SK-N-SH treated with all-trans-retinoic acid at 6 μM for 48 hours (cell line): ENCODE measurements around the gene RRAGD.

Experiments
- ATAC-seq: fragments of 200-7000 bp; cut with Tn5 transposase; 3 replicates; pipeline ENCODE4 v1.9.1; 2020; ENCODE audit warnings: mild to moderate bottlenecking, moderate library complexity
- BACH2 ChIP-seq: fragments of 250-450 bp; sonication (Bioruptor Pico); IDR thresholded peaks from 2 replicates; pipeline ENCODE4 v1.9.0; 2021; ENCODE audit warnings: mild to moderate bottlenecking, borderline replicate concordance
- CREB5 ChIP-seq: fragments of 250-450 bp; sonication (Bioruptor Pico); IDR thresholded peaks from 2 replicates; pipeline ENCODE4 v1.5.1; 2020; ENCODE audit warnings: low read depth, mild to moderate bottlenecking, moderate library complexity
- CSDC2 ChIP-seq: fragments of 250-450 bp; sonication (Bioruptor Pico); IDR thresholded peaks from 2 replicates; pipeline ENCODE4 v1.5.0; 2020; ENCODE audit warnings: mild to moderate bottlenecking, moderate library complexity
- CSRNP3 ChIP-seq: fragments of 250-450 bp; sonication (Bioruptor Pico); IDR thresholded peaks from 2 replicates; pipeline ENCODE4 v1.5.1; 2021; ENCODE audit warnings: mild to moderate bottlenecking, moderate library complexity
- ESRRG ChIP-seq: fragments of 250-450 bp; sonication (Bioruptor Pico); IDR thresholded peaks from 2 replicates; pipeline ENCODE4 v1.6.1; 2021; ENCODE audit warnings: mild to moderate bottlenecking
- GLIS3 ChIP-seq: fragments of 250-450 bp; sonication (Bioruptor Pico); IDR thresholded peaks from 2 replicates; pipeline ENCODE4 v1.5.0; 2020; ENCODE audit warnings: mild to moderate bottlenecking, moderate library complexity
- ISL1 ChIP-seq: fragments of 250-450 bp; sonication (Bioruptor Pico); IDR thresholded peaks from 2 replicates; pipeline ENCODE4 v2.1.2; 2022; ENCODE audit warnings: mild to moderate bottlenecking, moderate library complexity
- OSR1 ChIP-seq: fragments of 250-450 bp; sonication (Bioruptor Pico); IDR thresholded peaks from 2 replicates; pipeline ENCODE4 v1.8.0; 2022; ENCODE audit warnings: moderate library complexity, mild to moderate bottlenecking, inconsistent platforms
- PATZ1 ChIP-seq: fragments of 250-450 bp; sonication (Bioruptor Pico); IDR thresholded peaks from 2 replicates; pipeline ENCODE4 v1.8.0; 2020; ENCODE audit warnings: mild to moderate bottlenecking, moderate library complexity, borderline replicate concordance
- POU6F1 ChIP-seq: fragments of 250-450 bp; sonication (Bioruptor Pico); IDR thresholded peaks from 2 replicates; pipeline ENCODE4 v1.8.0; 2021; ENCODE audit warnings: low read depth, mild to moderate bottlenecking, moderate library complexity, borderline replicate concordance
- PPARA ChIP-seq: fragments of 250-450 bp; sonication (Bioruptor Pico); IDR thresholded peaks from 2 replicates; pipeline ENCODE4 v1.5.0; 2020; ENCODE audit warnings: mild to moderate bottlenecking, borderline replicate concordance
- SNAI2 ChIP-seq: fragments of 250-450 bp; sonication (Bioruptor Pico); IDR thresholded peaks from 2 replicates; pipeline ENCODE4 v1.5.0; 2020; ENCODE audit warnings: mild to moderate bottlenecking, moderate library complexity
- TCF4 ChIP-seq: fragments of 250-450 bp; sonication (Bioruptor Pico); IDR thresholded peaks from 2 replicates; pipeline ENCODE4 v1.8.0; 2021; ENCODE audit warnings: mild to moderate bottlenecking, moderate library complexity, borderline replicate concordance
- TOX ChIP-seq: fragments of 250-450 bp; sonication (Bioruptor Pico); IDR thresholded peaks from 2 replicates; pipeline ENCODE4 v1.8.0; 2021; ENCODE audit warnings: mild to moderate bottlenecking, moderate library complexity, borderline replicate concordance
- TSHZ2 ChIP-seq: fragments of 250-450 bp; sonication (Bioruptor Pico); IDR thresholded peaks from 2 replicates; pipeline ENCODE4 v1.5.0; 2020; ENCODE audit warnings: mild to moderate bottlenecking, moderate library complexity
- ZC3H10 ChIP-seq: fragments of 250-450 bp; sonication (Bioruptor Pico); IDR thresholded peaks from 2 replicates; pipeline ENCODE4 v1.5.1; 2021; ENCODE audit warnings: mild to moderate bottlenecking, moderate library complexity
- ZFP3 ChIP-seq: fragments of 250-450 bp; sonication (Bioruptor Pico); IDR thresholded peaks from 2 replicates; pipeline ENCODE4 v1.5.0; 2020; ENCODE audit warnings: mild to moderate bottlenecking, moderate library complexity
- ZFP30 ChIP-seq: fragments of 450-650 bp; formaldehyde crosslinking; IDR thresholded peaks from 2 replicates; pipeline ENCODE4 v1.5.0; 2022; ENCODE audit warnings: mild to moderate bottlenecking, moderate library complexity
- ZNF565 ChIP-seq: fragments of 450-650 bp; formaldehyde crosslinking; conservative IDR thresholded peaks from 2 replicates; pipeline ENCODE4 v1.5.0; 2020; ENCODE audit warnings: low read depth, mild to moderate bottlenecking, moderate library complexity
- ZNF70 ChIP-seq: fragments of 450-650 bp; formaldehyde crosslinking; IDR thresholded peaks from 2 replicates; pipeline ENCODE4 v1.5.0; 2020; ENCODE audit warnings: mild to moderate bottlenecking, moderate library complexity

RRAGD gene

GRCh38 chr6:89353702-89354392 is 58.2 kb downstream of the RRAGD start:
- ATAC-seq, result no peak
- TF ChIP-seq CSRNP3 (CRISPR knock-in tag) (no peak), ISL1 (CRISPR knock-in tag) (no peak), PPARA (CRISPR knock-in tag) (no peak), SNAI2 (CRISPR knock-in tag) (no peak), BACH2 (CRISPR knock-in tag) (no peak), OSR1 (CRISPR knock-in tag) (no peak), TSHZ2 (CRISPR knock-in tag) (no peak), TCF4 (CRISPR knock-in tag) (no peak), ZC3H10 (CRISPR knock-in tag) (no peak), CREB5 (CRISPR knock-in tag) (no peak), GLIS3 (no peak), CSDC2 (CRISPR knock-in tag) (no peak), POU6F1 (no peak), TOX (CRISPR knock-in tag) (no peak), ZFP3 (CRISPR knock-in tag) (no peak)

- TF ChIP-seq ESRRG (CRISPR knock-in tag) (no peak), ZFP30 (no peak), TOX (CRISPR knock-in tag) (no peak), ZC3H10 (CRISPR knock-in tag) (no peak), CSDC2 (CRISPR knock-in tag) (no peak), SNAI2 (CRISPR knock-in tag) (no peak), ZNF565 (CRISPR knock-in tag) (no peak)
- no peak for ATAC-seq
Measured at GRCh38 chr6:89353118-89353556, 58.9 kb downstream of the RRAGD start.

- TF ChIP-seq ESRRG (CRISPR knock-in tag), result no peak
- TF ChIP-seq ZFP3 (CRISPR knock-in tag), result 0 out of 2 replicates have a peak, but pooled peaks have one; percentile 47
- TF ChIP-seq GLIS3, result 0 out of 2 replicates have a peak, but pooled peaks have one; percentile 20
- TF ChIP-seq POU6F1, result no peak
- no peak for TF ChIP-seq PATZ1 (CRISPR knock-in tag)
- 0 out of 2 replicates have a peak, but pooled peaks have one; percentile 9 for TF ChIP-seq ZNF70 (CRISPR knock-in tag)
- ATAC-seq, result peak; percentile 96
Measured at GRCh38 chr6:89352278-89353117, 59.6 kb downstream of the RRAGD start, which contains the start of gene UBE2J1. Gene UBE2J1, minus strand, starts transcription at chr6:89352722. Its CDS starts 153 bp downstream, at chr6:89352569.
